PFSK-1 (cell line): ENCODE measurements around the gene SLC22A3.

Experiments used
- FOXP2 ChIP-seq: optimal IDR thresholded peaks from 2 replicates; pipeline ENCODE3; 2011; ENCODE audit warnings: borderline replicate concordance, control low read depth, inconsistent platforms; ENCODE audit not compliant: insufficient read depth; ENCODE audit errors: extremely low read length, extremely low read depth
- POLR2AphosphoS5 ChIP-seq: IDR thresholded peaks from 2 replicates; pipeline ENCODE4 v1.6.1; 2012; ENCODE audit warnings: low read depth, mild to moderate bottlenecking, control low read depth, low read length, moderate library complexity
- REST ChIP-seq, 2 experiments: IDR thresholded peaks; 2 replicates each; pipeline versions ENCODE4 v1.6.1 to v1.8.0; 2011 to 2012; ENCODE audit warnings: low read depth in 2 of 2, low read length in 2 of 2, control low read depth in 1 of 2, inconsistent platforms in 1 of 2, mild to moderate bottlenecking in 1 of 2, moderate library complexity in 1 of 2; ENCODE audit not compliant: insufficient read depth in 1 of 2
- SIN3A ChIP-seq: IDR thresholded peaks from 2 replicates; pipeline ENCODE4 v1.6.1; 2012; ENCODE audit warnings: mild to moderate bottlenecking, low read length, moderate library complexity, borderline replicate concordance; ENCODE audit not compliant: insufficient read depth
- TAF1 ChIP-seq: IDR thresholded peaks from 2 replicates; pipeline ENCODE4 v1.6.1; 2012; ENCODE audit warnings: low read length, control low read depth, borderline replicate concordance; ENCODE audit not compliant: insufficient read depth

Gene SLC22A3

GRCh38 chr6:160455081-160455480, 106.9 kb downstream of the SLC22A3 start:
- TF ChIP-seq POLR2AphosphoS5 (no peak), SIN3A (no peak), TAF1 (no peak), FOXP2 (no peak), REST (IDR thresholded peaks at IDR 0.05; ENCODE audit: insufficient read depth in 1 of 2, low read depth in 2 of 2, low read length in 2 of 2) (no peak)

- TF ChIP-seq FOXP2 (no peak), TAF1 (no peak), SIN3A (no peak), POLR2AphosphoS5 (no peak)
These were observed 107.5 kb downstream of the SLC22A3 start for GRCh38 chr6:160455541-160456213.

GRCh38 chr6:160456214-160456546, 108.0 kb downstream of the SLC22A3 start:
- TF ChIP-seq TAF1, result no peak
- TF ChIP-seq FOXP2, result no peak
- no peak for TF ChIP-seq SIN3A
- TF ChIP-seq POLR2AphosphoS5, result no peak
- no peak for TF ChIP-seq REST (IDR thresholded peaks at IDR 0.05; ENCODE audit: insufficient read depth in 1 of 2, low read depth in 2 of 2, low read length in 2 of 2)

GRCh38 chr6:160457823-160458222, 109.6 kb downstream of the SLC22A3 start:
- no peak for TF ChIP-seq REST (IDR thresholded peaks at IDR 0.05; ENCODE audit: insufficient read depth in 1 of 2, low read depth in 2 of 2, low read length in 2 of 2)
- TF ChIP-seq SIN3A, result no peak
- TF ChIP-seq FOXP2, result no peak
- TF ChIP-seq TAF1, result no peak
- no peak for TF ChIP-seq POLR2AphosphoS5

GRCh38 chr6:160461641-160462040, 113.5 kb downstream of the SLC22A3 start:
- no peak for TF ChIP-seq TAF1
- TF ChIP-seq REST (IDR thresholded peaks at IDR 0.05; ENCODE audit: insufficient read depth in 1 of 2, low read depth in 2 of 2, low read length in 2 of 2), result no peak
